ENCODE results near the gene TNRC6B. TPM values are rescaled to one million over a fixed set of nuclear protein-coding genes. Genes with fewer than 3 reads are reported as not detected.

Gene TNRC6B
- total RNA-seq, 1 experiment from 2014 or later: 50.4 TPM

DNA sequence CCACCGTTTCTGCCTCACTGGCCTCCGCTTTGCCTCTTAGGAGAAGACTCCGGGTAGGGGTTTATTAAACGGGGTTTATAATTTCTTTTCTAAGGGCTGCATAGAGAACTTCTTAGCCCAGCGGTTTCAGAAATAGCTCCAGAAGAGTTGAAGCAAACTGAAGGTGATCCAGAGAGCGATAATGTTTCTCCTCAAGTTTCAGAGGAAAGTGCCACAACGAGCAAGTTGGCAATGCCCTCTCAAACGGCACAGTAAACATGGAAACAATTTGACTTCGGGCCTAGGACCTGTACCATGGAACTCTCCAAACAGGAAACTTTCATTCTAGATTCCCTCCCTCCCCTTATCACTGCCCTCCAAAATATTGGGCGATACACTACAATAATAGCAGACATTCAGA is 169.6 kb downstream of the TNRC6B start:
- ATAC-seq: no peak
- peak overlapping the region; percentile 96 for H3K4me3 Mint-ChIP-seq
- peak overlapping the region; percentile 93 for H3K27ac Mint-ChIP-seq
- ChIA-PET POLR2A (interaction anchor here (0.9 to 1.2 kb wide), 2 partner anchors 168 to 170 kb away, joined by 3 read pairs; partner anchors contain the start of gene TNRC6B), CTCF (interaction anchor here (0.6 to 2.6 kb wide), 13 partner anchors 10 to 552 kb away, joined by 3 to 6 read pairs (median 4); partner anchors contain the start of gene TNRC6B)
- H3K36me3 Mint-ChIP-seq: peaks cover 29% of the 10 kb centered on the region
- H3K4me1 Mint-ChIP-seq: peaks cover 12% of the 10 kb centered on the region
- H3K9me3 Mint-ChIP-seq: no peaks in the 10 kb centered on the region
- no peak for DNase-seq (ENCODE audit: low spot score)
- no peaks in the 10 kb centered on the region for H3K27me3 Mint-ChIP-seq (ENCODE audit: low read depth)
- TF ChIP-seq PRRX2 (CRISPR knock-in tag; IDR thresholded peaks at IDR 0.05) (no peak), FOXJ3 (CRISPR knock-in tag; IDR thresholded peaks at IDR 0.05; ENCODE audit: borderline replicate concordance) (no peak), SMAD3 (CRISPR knock-in tag; IDR thresholded peaks at IDR 0.05; ENCODE audit: borderline replicate concordance) (no peak), JUN (CRISPR knock-in tag; IDR thresholded peaks at IDR 0.05) (no peak), IRF2 (CRISPR knock-in tag; IDR thresholded peaks at IDR 0.05; ENCODE audit: borderline replicate concordance, low read depth) (no peak), NR1H2 (CRISPR knock-in tag; IDR thresholded peaks at IDR 0.05) (no peak), RORB (CRISPR knock-in tag; IDR thresholded peaks at IDR 0.05) (no peak), MYBL2 (CRISPR knock-in tag; IDR thresholded peaks at IDR 0.05) (no peak)
- TF ChIP-seq, protein P1, sequence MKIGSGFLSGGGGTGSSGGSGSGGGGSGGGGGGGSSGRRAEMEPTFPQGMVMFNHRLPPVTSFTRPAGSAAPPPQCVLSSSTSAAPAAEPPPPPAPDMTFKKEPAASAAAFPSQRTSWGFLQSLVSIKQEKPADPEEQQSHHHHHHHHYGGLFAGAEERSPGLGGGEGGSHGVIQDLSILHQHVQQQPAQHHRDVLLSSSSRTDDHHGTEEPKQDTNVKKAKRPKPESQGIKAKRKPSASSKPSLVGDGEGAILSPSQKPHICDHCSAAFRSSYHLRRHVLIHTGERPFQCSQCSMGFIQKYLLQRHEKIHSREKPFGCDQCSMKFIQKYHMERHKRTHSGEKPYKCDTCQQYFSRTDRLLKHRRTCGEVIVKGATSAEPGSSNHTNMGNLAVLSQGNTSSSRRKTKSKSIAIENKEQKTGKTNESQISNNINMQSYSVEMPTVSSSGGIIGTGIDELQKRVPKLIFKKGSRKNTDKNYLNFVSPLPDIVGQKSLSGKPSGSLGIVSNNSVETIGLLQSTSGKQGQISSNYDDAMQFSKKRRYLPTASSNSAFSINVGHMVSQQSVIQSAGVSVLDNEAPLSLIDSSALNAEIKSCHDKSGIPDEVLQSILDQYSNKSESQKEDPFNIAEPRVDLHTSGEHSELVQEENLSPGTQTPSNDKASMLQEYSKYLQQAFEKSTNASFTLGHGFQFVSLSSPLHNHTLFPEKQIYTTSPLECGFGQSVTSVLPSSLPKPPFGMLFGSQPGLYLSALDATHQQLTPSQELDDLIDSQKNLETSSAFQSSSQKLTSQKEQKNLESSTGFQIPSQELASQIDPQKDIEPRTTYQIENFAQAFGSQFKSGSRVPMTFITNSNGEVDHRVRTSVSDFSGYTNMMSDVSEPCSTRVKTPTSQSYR (CRISPR knock-in tag; IDR thresholded peaks at IDR 0.05): no peak
- TF ChIP-seq, protein P2, sequence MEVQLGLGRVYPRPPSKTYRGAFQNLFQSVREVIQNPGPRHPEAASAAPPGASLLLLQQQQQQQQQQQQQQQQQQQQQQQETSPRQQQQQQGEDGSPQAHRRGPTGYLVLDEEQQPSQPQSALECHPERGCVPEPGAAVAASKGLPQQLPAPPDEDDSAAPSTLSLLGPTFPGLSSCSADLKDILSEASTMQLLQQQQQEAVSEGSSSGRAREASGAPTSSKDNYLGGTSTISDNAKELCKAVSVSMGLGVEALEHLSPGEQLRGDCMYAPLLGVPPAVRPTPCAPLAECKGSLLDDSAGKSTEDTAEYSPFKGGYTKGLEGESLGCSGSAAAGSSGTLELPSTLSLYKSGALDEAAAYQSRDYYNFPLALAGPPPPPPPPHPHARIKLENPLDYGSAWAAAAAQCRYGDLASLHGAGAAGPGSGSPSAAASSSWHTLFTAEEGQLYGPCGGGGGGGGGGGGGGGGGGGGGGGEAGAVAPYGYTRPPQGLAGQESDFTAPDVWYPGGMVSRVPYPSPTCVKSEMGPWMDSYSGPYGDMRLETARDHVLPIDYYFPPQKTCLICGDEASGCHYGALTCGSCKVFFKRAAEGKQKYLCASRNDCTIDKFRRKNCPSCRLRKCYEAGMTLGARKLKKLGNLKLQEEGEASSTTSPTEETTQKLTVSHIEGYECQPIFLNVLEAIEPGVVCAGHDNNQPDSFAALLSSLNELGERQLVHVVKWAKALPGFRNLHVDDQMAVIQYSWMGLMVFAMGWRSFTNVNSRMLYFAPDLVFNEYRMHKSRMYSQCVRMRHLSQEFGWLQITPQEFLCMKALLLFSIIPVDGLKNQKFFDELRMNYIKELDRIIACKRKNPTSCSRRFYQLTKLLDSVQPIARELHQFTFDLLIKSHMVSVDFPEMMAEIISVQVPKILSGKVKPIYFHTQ (CRISPR knock-in tag; IDR thresholded peaks at IDR 0.05): no peak
- TF ChIP-seq, protein P3, sequence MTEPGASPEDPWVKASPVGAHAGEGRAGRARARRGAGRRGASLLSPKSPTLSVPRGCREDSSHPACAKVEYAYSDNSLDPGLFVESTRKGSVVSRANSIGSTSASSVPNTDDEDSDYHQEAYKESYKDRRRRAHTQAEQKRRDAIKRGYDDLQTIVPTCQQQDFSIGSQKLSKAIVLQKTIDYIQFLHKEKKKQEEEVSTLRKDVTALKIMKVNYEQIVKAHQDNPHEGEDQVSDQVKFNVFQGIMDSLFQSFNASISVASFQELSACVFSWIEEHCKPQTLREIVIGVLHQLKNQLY (CRISPR knock-in tag; IDR thresholded peaks at IDR 0.05): no peak
- TF ChIP-seq, protein P4, sequence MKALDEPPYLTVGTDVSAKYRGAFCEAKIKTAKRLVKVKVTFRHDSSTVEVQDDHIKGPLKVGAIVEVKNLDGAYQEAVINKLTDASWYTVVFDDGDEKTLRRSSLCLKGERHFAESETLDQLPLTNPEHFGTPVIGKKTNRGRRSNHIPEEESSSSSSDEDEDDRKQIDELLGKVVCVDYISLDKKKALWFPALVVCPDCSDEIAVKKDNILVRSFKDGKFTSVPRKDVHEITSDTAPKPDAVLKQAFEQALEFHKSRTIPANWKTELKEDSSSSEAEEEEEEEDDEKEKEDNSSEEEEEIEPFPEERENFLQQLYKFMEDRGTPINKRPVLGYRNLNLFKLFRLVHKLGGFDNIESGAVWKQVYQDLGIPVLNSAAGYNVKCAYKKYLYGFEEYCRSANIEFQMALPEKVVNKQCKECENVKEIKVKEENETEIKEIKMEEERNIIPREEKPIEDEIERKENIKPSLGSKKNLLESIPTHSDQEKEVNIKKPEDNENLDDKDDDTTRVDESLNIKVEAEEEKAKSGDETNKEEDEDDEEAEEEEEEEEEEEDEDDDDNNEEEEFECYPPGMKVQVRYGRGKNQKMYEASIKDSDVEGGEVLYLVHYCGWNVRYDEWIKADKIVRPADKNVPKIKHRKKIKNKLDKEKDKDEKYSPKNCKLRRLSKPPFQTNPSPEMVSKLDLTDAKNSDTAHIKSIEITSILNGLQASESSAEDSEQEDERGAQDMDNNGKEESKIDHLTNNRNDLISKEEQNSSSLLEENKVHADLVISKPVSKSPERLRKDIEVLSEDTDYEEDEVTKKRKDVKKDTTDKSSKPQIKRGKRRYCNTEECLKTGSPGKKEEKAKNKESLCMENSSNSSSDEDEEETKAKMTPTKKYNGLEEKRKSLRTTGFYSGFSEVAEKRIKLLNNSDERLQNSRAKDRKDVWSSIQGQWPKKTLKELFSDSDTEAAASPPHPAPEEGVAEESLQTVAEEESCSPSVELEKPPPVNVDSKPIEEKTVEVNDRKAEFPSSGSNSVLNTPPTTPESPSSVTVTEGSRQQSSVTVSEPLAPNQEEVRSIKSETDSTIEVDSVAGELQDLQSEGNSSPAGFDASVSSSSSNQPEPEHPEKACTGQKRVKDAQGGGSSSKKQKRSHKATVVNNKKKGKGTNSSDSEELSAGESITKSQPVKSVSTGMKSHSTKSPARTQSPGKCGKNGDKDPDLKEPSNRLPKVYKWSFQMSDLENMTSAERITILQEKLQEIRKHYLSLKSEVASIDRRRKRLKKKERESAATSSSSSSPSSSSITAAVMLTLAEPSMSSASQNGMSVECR (CRISPR knock-in tag; IDR thresholded peaks at IDR 0.05; ENCODE audit: borderline replicate concordance): no peak

DNA sequence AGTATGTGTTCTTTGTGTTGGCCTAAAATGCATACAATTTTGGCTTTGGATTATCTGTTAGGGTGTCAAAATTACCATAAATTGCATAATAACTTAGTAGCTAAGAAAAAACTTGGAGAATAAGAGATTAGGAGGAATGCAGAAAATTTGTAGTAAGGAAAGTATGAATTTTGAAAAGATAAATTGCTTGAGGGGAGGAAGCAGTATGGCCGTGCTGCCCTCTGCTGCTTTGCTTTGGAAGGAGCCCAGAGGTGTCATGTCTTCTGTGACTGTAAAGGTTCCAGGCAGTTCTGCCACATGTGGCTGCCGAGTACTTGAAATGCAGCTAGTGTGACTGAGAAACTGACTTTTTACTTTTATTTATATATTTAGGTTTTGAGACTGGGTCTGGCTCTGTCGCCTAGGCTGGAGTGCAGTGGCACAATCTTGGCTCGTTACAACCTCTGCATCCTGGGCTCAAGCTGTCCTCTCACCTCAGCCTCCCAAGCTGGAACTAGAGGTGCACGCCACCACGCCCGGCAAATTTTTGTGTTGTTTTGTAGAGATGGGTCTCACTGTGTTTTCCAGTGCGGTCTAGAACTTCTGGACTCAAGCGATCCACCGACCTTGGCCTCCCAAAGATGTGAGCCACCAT is 170.4 kb downstream of the TNRC6B start:
- DNase-seq (ENCODE audit: low spot score) (peak; percentile 42), ATAC-seq (peak; percentile 19; the same call in 1 of the 2 replicates)
- no peaks in the 10 kb centered on the region for H3K9me3 Mint-ChIP-seq
- ChIA-PET CTCF (interaction anchor here (0.5 to 2.6 kb wide), 16 partner anchors 17 to 551 kb away, joined by 3 to 6 read pairs (median 4); partner anchors contain the start of genes SGSM3 and TNRC6B), POLR2A (interaction anchor here (1.2 kb wide), 1 partner anchor 171 kb away, joined by 3 read pairs; the partner anchor contains the start of gene TNRC6B)
- H3K27ac Mint-ChIP-seq: no peak overlapping the region
- H3K36me3 Mint-ChIP-seq: peaks cover 36% of the 10 kb centered on the region
- H3K4me1 Mint-ChIP-seq: peaks cover 12% of the 10 kb centered on the region
- H3K27me3 Mint-ChIP-seq (ENCODE audit: low read depth): no peaks in the 10 kb centered on the region
- H3K4me3 Mint-ChIP-seq: peak overlapping the region; percentile 96
- TF ChIP-seq ZNF423 (CRISPR knock-in tag; IDR thresholded peaks at IDR 0.05) (no peak), ZNF416 (CRISPR knock-in tag; IDR thresholded peaks at IDR 0.05) (no peak), JUN (CRISPR knock-in tag; IDR thresholded peaks at IDR 0.05) (no peak)
- TF ChIP-seq, protein P5, sequence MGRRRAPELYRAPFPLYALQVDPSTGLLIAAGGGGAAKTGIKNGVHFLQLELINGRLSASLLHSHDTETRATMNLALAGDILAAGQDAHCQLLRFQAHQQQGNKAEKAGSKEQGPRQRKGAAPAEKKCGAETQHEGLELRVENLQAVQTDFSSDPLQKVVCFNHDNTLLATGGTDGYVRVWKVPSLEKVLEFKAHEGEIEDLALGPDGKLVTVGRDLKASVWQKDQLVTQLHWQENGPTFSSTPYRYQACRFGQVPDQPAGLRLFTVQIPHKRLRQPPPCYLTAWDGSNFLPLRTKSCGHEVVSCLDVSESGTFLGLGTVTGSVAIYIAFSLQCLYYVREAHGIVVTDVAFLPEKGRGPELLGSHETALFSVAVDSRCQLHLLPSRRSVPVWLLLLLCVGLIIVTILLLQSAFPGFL (CRISPR knock-in tag; IDR thresholded peaks at IDR 0.05; ENCODE audit: borderline replicate concordance): no peak
- TF ChIP-seq, protein P6, sequence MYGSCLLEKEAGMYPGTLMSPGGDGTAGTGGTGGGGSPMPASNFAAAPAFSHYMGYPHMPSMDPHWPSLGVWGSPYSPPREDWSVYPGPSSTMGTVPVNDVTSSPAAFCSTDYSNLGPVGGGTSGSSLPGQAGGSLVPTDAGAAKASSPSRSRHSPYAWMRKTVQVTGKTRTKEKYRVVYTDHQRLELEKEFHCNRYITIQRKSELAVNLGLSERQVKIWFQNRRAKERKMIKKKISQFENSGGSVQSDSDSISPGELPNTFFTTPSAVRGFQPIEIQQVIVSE (CRISPR knock-in tag; IDR thresholded peaks at IDR 0.05; ENCODE audit: borderline replicate concordance): no peak
- TF ChIP-seq, protein P7, sequence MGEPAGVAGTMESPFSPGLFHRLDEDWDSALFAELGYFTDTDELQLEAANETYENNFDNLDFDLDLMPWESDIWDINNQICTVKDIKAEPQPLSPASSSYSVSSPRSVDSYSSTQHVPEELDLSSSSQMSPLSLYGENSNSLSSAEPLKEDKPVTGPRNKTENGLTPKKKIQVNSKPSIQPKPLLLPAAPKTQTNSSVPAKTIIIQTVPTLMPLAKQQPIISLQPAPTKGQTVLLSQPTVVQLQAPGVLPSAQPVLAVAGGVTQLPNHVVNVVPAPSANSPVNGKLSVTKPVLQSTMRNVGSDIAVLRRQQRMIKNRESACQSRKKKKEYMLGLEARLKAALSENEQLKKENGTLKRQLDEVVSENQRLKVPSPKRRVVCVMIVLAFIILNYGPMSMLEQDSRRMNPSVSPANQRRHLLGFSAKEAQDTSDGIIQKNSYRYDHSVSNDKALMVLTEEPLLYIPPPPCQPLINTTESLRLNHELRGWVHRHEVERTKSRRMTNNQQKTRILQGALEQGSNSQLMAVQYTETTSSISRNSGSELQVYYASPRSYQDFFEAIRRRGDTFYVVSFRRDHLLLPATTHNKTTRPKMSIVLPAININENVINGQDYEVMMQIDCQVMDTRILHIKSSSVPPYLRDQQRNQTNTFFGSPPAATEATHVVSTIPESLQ (CRISPR knock-in tag; IDR thresholded peaks at IDR 0.05): no peak
